SKM-1 (cell line): ENCODE data around the gene VPS25.

Source experiments
- DNase-seq: peaks from one replicate; lab custom pipeline; 2025; ENCODE audit not compliant: unreplicated experiment; lab: John Stamatoyannopoulos, UW

Gene VPS25

DNA sequence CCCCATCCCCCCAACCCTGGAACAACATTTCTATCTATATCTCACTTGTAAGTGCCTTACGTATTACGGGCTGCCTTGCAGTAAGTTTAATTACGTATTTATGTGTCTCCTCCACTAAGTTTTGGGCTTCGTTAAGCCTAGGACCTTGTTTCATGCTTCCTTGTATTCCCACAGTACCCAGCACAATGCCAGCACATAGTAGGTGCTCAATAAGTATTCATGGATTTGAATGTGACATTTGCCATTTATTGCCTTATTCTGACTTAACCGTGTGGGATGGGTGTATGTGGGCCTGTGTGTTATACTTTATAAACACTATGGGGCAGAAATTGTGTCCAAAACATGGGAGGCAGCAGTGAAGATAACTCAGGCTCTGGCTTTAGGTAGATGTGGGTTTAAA lies 19.3 kb downstream of the VPS25 start:
- DNase-seq, result no peak

DNA sequence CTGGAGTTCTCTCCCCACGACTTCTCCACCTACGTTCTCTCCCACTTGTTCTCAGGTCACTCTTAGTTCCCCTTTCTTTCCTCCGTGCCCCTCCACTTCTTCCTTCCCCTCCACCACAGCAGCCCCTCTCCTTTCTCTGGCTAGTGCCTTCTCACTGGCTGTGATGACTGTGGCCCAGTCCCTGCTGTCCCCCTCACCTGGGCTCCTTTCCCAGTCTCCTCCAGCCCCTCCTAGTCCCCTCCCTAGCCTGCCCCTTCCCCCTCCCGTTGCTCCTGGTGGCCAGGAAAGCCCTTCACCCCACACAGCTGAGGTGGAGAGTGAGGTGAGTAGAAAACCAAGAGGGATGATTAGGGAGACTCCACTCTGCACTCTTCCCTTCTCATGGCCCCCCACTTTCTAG lies 21.8 kb downstream of the VPS25 start:
- DNase-seq, result no peak

DNA sequence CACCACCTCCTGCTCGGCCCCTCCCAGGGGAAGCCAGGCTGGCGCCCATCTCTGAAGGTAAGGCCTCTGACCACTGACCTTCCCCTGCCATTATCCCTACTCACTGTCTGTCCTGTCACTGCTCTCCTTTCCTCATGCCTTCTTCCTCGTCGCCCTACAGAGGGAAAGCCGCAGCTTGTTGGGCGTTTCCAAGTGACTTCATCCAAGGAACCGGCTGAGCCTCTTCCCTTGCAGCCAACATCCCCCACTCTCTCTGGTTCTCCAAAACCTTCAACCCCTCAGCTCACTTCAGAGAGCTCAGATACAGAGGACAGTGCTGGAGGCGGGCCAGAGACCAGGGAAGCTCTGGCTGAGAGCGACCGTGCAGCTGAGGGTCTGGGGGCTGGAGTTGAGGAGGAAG lies 22.2 kb downstream of the VPS25 start:
- no peak for DNase-seq

DNA sequence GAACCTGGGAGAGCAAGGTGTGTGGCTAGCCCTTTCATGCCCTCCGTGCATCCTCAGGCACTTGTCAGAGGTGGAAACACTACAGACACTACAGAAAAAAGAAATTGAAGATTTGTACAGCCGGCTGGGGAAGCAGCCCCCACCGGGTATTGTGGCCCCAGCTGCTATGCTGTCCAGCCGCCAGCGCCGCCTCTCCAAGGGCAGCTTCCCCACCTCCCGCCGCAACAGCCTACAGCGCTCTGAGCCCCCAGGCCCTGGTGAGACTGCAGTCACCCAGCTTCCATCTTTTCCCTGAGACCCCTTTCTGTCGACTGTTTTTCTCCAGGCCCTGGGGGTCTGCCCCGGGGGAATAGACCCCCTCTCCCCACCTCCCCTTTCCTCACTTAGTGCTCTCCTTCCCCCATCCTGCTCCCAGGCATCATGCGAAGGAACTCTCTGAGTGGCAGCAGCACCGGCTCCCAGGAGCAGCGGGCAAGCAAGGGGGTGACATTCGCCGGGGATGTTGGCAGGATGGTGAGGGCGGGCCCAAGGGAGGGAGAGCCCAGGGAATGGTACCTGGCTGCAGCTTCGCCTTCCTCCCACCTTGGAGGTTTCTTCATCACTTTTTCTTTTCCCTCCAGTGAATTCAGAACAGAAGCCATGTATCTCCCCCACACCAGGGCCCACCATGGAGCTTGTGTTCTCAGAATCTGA lies 23.0 kb downstream of the VPS25 start:
- DNase-seq, result no peak

DNA sequence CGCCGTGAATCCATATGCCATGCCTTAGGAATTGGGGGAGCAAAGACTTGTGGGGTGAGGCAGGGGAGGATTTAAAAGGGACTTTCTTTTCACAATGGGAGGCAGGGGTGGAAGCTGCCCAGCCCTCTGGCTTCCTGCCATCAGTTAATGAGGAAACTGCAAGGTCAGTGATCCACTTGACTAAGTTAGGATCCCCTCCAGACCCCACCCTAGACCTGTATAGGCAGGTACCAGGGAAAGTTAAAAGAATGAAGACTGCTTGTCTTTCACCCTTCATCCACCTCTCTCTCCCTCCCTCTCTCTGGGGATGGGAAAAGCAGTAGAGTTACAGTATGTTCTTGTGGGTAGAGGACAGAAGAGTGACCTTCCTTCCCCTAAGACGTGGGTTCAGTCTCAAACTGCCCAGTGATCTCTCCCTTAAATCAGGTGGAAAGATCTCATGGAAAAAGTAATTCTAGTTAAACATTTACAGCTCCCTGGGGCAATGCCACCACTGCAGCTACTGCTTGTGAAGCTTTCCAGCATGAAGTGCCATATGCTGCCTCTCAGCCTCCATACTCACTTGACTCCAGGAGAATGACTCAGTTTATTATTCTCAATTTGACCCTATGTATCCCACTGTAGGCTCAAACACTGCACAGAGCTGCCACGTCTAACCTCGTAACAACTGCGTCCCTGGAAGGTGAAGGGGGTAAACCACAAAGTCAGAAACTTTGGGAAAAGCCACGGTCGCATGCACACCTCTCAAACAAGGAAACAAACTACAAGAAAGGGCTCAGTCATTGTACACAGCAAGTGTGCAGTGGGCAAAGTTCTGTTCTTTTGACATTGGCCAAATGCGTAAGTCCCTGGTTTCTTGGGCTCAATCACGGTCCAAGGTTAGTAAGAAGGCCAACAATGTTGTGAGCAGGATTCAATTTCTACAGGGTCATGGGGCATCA lies 24.1 kb downstream of the VPS25 start:
- DNase-seq, result no peak

DNA sequence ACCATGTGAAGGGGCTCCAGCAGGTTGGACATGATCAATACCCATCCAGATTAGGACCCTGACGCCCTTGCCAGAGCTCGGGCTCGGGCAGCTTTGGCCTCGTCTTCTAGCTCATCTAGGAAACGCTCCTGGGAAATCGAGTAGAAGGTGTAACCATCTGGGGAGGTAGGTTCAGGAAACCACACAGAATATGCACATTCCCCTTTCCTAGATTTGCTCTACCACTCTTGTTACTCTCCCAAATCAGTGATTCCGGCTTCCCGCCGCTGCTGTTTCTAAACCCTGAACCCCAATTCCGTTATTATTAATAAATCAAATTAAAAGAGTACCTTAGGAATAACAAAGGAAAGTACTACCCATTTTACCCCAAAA lies 24.7 kb downstream of the VPS25 start:
- no peak for DNase-seq

DNA sequence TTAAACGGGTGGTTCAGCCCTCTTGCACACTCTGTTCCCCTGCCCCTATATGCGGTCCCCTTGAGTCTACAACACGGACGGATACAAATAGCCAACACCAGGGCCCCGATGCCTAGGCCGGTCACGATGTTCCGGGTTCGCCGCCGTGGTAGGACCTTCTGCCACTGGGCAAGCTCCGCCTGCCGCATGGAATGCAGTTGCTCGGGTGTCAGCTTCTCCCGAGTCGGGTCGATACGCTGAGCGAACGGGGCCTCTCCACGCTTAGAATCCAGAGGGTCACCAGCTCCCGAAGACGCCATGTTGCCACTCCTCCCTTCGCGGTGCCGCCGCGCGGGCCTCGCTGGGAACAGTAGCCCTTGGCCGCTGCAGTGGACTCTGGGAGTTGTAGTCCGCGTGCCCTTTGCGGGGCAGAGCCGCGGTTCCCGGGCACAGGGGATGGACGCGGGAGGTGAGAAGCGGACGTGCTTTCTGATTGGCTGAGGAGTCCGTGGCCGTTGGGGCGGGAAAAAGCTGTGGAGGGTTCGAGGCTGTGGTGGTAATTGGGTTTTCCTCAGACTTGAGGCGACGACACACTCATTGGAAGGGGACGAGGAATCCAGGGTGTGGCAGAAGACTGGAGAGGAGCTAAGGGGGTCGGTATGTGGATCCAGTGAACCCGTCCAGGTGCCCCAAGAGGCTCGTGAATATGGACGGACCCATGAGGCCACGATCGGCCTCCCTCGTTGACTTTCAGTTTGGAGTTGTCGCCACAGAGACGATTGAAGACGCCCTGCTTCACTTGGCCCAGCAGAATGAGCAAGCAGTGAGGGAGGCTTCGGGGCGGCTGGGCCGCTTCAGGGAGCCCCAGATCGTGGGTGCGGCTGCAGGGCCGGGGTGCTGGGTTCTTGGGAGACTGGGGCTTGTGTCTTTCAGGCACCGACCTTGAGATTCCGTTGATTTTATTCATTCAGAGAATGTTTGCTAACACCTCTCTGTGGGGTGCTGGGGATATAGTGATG lies 25.4 kb downstream of the VPS25 start, which contains the start of the genes CNTD1 and COA3:
Gene CNTD1 (plus strand): TSS at position 479 of the 998 bp plus-strand sequence. CDS start 207 bp downstream, at position 686.
Gene COA3 (minus strand): TSS at position 322 of the 998 bp plus-strand sequence. CDS start 23 bp downstream, at position 299.
- peak; percentile 53 for DNase-seq

DNA sequence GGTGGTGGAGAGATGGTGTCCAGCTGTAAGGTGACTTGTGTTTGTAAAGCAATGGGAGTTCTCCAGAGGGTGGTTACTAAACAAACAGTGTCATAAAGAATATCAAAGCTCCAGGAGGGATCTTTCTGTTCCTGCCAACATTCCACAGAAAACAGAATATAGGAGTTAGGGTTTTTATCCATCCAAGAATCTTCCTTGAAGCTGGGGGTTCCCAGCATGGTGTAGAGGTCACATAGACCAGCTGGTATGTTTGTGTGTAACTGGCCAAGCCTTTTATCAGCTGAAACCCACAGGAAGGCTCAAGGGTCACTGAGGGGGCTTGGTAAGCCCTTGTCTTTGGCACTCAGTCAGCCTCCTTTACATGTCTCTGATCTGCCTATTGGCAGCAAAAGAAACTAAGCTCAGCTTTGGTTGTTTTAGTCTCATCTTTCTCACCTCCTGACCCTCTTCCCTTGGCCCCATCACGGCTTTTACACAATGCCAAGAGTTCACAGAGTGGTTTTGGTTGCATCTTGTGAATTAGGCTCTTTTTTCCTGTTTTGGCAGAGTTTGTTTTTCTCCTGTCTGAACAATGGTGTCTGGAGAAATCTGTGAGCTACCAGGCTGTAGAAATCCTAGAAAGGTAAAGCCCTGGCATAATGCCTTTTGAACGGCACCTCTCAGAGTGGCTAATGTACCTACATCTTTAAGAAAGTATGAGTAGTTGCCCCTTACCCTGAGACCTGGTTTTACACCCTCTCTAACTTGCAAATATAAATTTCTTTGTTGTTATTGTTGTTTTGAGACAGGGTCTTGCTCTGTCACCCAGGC lies 30.0 kb downstream of the VPS25 start:
- no peak for DNase-seq

DNA sequence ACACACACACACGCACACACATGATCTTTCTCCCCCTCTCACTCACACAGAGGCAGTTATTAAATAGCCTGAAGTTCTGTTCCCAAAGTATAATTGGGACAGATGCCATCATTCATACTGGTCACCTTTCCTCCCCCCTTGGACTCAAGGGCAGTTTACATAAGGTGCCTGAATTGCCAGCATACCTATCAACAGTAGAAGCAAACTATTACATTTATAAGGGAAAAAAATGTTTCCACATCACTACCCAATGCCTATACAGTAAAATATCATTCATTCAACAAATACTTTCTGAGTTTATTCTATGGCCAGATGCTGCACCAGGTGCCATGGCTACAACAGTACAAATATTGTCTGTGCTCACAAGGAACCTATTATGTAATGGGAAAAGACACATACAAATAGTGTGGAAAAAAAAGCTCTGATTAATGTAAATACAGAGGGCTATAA lies 31.7 kb downstream of the VPS25 start:
- no peak for DNase-seq

DNA sequence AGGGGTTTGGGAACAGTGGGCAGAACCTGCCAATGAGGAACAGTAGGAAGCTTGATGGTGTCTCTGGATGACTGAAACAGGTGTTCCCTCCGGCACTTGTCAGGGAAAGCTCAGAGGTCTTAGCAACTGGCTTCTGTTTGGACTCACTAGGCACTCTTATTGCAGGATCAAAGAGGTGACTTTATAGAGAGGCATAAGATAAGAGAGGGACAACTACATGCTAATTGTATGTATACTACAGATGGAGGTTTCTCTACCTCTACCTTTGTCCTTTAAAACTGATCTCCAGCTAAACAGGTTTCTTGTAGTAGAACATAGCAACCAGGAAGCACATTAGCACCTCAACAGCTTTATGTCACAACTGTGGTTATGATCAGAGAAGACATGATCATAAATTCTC lies 33.0 kb downstream of the VPS25 start:
- no peak for DNase-seq

DNA sequence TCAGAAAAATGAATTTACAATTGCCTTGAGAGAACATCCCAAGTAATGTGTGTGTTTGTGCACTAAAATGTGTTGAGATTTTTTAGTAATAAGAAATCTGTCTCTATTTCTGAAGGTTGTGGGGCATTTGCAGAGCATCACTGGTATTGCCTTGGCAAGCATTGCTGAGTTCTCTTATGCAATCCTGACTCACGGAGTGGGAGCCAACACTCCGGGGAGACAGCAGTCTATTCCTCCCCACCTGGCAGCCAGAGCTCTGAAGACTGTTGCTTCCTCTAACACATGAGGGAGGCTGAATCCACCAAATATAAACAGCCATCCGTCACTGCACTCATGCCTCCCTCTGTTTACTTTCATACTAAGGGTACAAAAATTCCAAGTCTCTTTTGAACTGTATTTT lies 36.0 kb downstream of the VPS25 start:
- no peak for DNase-seq

DNA sequence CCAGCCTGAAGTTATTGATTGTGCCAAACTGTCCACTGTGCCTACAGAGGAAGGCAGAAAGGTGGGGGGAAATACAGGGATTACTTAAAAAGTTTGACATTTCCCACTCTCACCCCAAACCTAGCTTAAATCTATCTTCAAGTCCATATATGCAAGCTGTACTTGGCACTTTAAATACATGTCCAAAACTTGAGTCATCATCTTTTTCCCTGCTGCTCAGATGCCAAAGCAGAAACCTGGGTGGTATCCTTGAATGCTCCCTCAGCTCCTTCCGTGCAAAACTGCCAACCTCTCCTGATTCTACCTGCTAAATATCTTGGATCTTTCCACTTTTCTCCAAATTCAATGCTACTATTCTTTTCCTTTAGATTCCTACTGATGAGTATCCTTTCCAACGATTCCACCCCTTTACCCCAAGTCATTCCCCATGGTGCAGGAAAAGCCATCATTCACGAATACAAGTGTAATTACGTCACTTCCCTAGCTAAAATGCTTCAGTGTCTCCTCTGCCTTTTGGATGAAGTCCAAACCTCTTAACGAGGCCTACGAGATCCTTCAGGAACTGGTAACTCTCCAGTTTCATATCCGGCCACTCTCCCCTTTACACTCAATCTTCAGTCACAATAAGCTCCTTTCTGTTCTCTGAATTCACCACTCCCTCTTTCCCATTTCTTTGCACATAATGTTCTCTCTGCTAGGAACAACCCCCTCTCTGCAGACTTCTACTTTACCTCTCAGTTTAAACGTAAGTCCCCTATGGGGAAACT lies 41.6 kb downstream of the VPS25 start:
- no peak for DNase-seq

DNA sequence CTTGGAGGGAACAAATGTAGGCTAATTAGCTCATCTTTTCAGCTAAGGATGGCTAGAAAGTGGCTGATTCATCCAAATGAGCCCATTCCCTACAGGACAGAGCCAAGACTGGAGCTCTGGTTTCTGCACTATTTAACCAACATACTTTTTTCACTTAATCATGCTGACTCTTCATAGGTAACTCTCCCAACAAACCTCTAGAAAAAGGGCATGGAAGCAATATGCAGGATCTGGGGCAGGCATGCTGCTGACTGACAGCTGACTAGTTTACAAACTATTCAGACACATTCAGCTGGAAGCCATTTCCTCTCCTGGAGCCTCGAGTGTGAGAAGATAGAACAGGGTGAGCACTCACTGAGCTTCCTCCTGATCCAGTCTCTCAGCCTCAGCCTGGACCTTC lies 44.6 kb downstream of the VPS25 start:
- DNase-seq, result no peak

DNA sequence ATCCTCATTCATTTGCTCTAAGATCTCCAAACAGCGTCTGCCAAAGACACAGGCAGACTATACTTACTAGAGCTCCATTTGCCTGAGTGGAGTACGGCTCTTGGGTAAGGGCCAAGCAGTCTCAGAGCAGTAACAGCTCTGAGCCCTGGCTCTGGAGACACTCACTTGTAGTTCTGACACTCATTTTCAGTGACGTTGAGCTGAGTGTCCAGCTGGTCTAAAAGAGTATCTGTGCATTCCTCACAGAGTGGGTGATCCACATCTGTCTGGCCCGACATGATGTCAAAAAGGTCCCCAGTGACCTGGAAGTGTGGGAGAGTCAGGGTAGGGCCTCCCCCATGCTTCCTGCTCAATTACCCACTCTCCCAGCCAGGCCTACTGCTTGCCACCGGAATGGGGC lies 45.1 kb downstream of the VPS25 start:
- DNase-seq, result no peak

DNA sequence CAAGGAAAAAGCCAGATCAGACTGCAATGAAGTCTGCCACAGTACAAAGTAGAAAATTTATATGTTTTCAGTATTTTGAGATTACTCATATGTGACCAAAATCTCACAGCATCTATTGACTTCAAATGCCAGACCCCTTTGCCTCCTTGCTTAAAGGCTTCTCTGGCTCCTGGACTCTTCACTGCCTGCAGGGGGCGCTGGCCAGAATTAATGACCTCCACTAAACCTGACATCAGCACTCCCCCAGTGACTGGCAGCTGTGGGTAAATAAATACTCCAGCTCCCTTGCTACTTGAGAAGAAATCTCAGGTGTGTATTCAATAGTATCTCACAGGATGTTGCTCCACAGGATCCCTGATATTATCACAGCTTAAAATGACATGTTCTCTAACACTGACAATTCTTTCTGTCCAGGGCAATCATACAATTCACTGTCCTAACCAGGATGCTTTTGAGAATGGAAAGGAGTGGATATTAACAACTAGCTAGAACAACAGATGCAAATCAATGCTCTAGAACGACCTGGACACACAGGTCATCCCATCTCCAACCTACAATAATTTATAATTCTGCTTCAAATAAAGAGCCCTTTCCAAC lies 46.8 kb downstream of the VPS25 start:
- peak; percentile 47 for DNase-seq

DNA sequence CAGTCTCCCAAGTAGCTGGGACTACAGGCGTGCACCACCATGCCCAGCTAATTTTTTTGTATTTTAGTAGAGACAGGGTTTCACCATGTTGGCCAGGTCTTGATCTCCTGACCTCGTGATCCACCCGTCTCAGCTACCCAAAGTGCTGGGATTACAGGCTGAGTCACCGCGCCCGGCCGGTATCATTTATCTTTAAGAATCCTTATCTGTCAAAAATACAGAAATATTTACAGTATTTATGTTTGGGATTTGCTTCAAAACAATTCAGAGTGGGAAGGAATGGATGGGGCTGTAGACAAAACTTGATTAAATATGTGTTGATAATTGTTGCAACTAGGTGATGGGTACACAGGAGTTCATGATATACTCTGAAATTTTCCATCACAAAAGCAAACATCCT lies 47.9 kb downstream of the VPS25 start:
- DNase-seq, result no peak

DNA sequence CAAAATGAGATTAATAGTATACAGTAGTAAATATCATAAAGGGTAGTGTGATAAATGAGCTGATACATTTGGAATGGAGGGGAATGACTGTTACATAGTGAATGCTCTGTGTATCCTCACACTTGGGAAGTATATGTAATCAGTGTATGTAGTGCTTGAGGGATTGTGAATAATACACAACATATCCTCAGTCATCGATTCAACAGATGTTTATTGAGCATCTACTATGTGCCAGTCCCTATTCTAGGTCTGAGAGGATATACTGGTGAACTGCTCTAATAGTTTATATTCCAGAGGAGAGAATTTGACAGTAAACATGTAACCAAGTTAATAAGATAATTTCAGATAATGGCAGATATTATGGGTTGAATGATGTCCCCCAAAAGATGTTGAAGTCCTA lies 54.2 kb downstream of the VPS25 start:
- DNase-seq, result no peak
